Fibroblast of lung (primary cell): Measurements from ENCODE around the gene UBL7. TPM values are rescaled to one million over a fixed set of nuclear protein-coding genes. Genes with fewer than 3 reads are reported as not detected.

Experiments used
- DNase-seq, 2 donors: peaks; one replicate each; pipeline versions ENCODE4 v3.0.0 to v3.0.0-alpha.2; 2010; ENCODE audit warnings: low read depth in 2 of 2
- H2AFZ ChIP-seq: 2 replicates; pipeline ENCODE4 v1.5.1; 2012; ENCODE audit warnings: low read length, control low read depth, inconsistent platforms
- H3K27ac ChIP-seq: 2 replicates; pipeline ENCODE4 v1.5.1; 2011; ENCODE audit warnings: low read length, control low read depth; ENCODE audit not compliant: insufficient read depth
- H3K27me3 ChIP-seq: 2 replicates; pipeline ENCODE4 v1.5.1; 2011; ENCODE audit warnings: mild to moderate bottlenecking, low read length; ENCODE audit not compliant: control insufficient read depth, insufficient read depth
- H3K36me3 ChIP-seq: 2 replicates; pipeline ENCODE4 v1.5.1; 2011; ENCODE audit warnings: low read length; ENCODE audit not compliant: control insufficient read depth, insufficient read depth
- H3K4me1 ChIP-seq: 2 replicates; pipeline ENCODE4 v1.5.1; 2011; ENCODE audit warnings: low read length; ENCODE audit not compliant: control insufficient read depth, insufficient read depth; ENCODE audit errors: extremely low read depth
- H3K4me2 ChIP-seq: 2 replicates; pipeline ENCODE4 v1.5.1; 2011; ENCODE audit warnings: low read length, control low read depth; ENCODE audit not compliant: insufficient read depth; ENCODE audit errors: extremely low read depth
- H3K4me3 ChIP-seq, 4 experiments: fragments of 200-600 bp in 1 of 4; sonication (generic) in 1 of 4; replicated peaks in 1 of 4; 2 replicates each; pipeline ENCODE4 v1.5.1; 2011 to 2016; ENCODE audit warnings: low read length in 4 of 4, low read depth in 3 of 4, mild to moderate bottlenecking in 3 of 4, control low read depth in 2 of 4, inconsistent platforms in 1 of 4, mixed read lengths in 1 of 4; ENCODE audit not compliant: insufficient read depth in 1 of 4; ENCODE audit errors: control extremely low read depth in 1 of 4
- H3K79me2 ChIP-seq: 2 replicates; pipeline ENCODE4 v1.5.1; 2012; ENCODE audit warnings: mild to moderate bottlenecking, low read length, inconsistent platforms; ENCODE audit not compliant: control insufficient read depth, insufficient read depth
- H3K9ac ChIP-seq: 2 replicates; pipeline ENCODE4 v1.5.1; 2011; ENCODE audit warnings: mild to moderate bottlenecking, low read length, control low read depth; ENCODE audit not compliant: insufficient read depth
- H3K9me3 ChIP-seq: 2 replicates; pipeline ENCODE4 v1.5.1; 2012; ENCODE audit warnings: low read depth, low read length; ENCODE audit not compliant: control insufficient read depth, insufficient read depth
- H4K20me1 ChIP-seq: 2 replicates; pipeline ENCODE4 v1.5.1; 2011; ENCODE audit warnings: low read length; ENCODE audit not compliant: control insufficient read depth, insufficient read depth; ENCODE audit errors: extremely low read depth
- CTCF ChIP-seq, 2 donors: IDR thresholded peaks in 1 of 2; conservative IDR thresholded peaks in 1 of 2; 1 replicate in 1 of 2; 2 replicates in 1 of 2; pipeline ENCODE4 v1.5.1; 2011 to 2012; ENCODE audit warnings: low read length in 2 of 2, control low read depth in 1 of 2, inconsistent platforms in 1 of 2, low read depth in 1 of 2, mild to moderate bottlenecking in 1 of 2
- EZH2 ChIP-seq: IDR thresholded peaks from 2 replicates; pipeline ENCODE4 v1.5.1; 2012; ENCODE audit warnings: low read length, control low read depth, mild to moderate bottlenecking; ENCODE audit errors: missing control alignments
- polyA plus RNA-seq, 2 donors: library from polyadenylated mRNA; depleted of rRNA in 1 of 2; stranded (reverse) in 1 of 2; unstranded in 1 of 2; fragments of >200 nt; gene quantifications; 2 replicates each; pipeline ENCODE4 v1.2.1, GENCODE V29; 2011 to 2012; ENCODE audit warnings: missing spikeins in 1 of 2
- total RNA-seq: library from RNA; depleted of rRNA; stranded (reverse); fragments of >200 nt; gene quantifications from 2 replicates; pipeline ENCODE4 v1.2.1, GENCODE V29; 2014

Gene UBL7
- total and polyA plus RNA-seq, 2 donors (not counting 1 experiment from before 2014, with no cell fraction given), result 31.9 to 36.8 TPM

GRCh38 chr15:74426404-74427281, 34.3 kb downstream of the UBL7 start:
- Histone ChIP-seq H3K36me3 (no peaks in the 10 kb centered on the region), H2AFZ (no peak overlapping the region), H3K4me3 (no peak overlapping the region), H3K9me3 (no peaks in the 10 kb centered on the region), H3K9ac (no peak overlapping the region), H3K27ac (no peak overlapping the region), H3K79me2 (peaks cover 88% of the 10 kb centered on the region), H3K27me3 (no peaks in the 10 kb centered on the region), H4K20me1 (no peaks in the 10 kb centered on the region), H3K4me1 (peaks cover 29% of the 10 kb centered on the region), H3K4me2 (no peak overlapping the region)
- DNase-seq, result no peak
- no peak for TF ChIP-seq CTCF (conservative IDR thresholded peaks at IDR 0.05 in 1 of 2, IDR thresholded peaks at IDR 0.05 in 1 of 2; ENCODE audit: low read depth in 1 of 2, low read length in 2 of 2)

- no peak for TF ChIP-seq EZH2
- no peak for TF ChIP-seq CTCF (conservative IDR thresholded peaks at IDR 0.05 in 1 of 2, IDR thresholded peaks at IDR 0.05 in 1 of 2; ENCODE audit: low read depth in 1 of 2, low read length in 2 of 2)
- no peak for DNase-seq
- Histone ChIP-seq H3K9ac (no peak overlapping the region), H3K4me2 (no peak overlapping the region), H3K27ac (no peak overlapping the region), H3K36me3 (no peaks in the 10 kb centered on the region), H3K4me3 (no peak overlapping the region), H3K79me2 (peaks cover 88% of the 10 kb centered on the region), H3K4me1 (peaks cover 26% of the 10 kb centered on the region), H2AFZ (no peak overlapping the region), H3K27me3 (no peaks in the 10 kb centered on the region), H4K20me1 (no peaks in the 10 kb centered on the region), H3K9me3 (no peaks in the 10 kb centered on the region)
Observed at GRCh38 chr15:74425630-74426029, 35.3 kb downstream of the UBL7 start.

- TF ChIP-seq EZH2 (no peak), CTCF (conservative IDR thresholded peaks at IDR 0.05 in 1 of 2, IDR thresholded peaks at IDR 0.05 in 1 of 2; ENCODE audit: low read depth in 1 of 2, low read length in 2 of 2) (no peak)
- no peaks in the 10 kb centered on the region for H3K9me3 ChIP-seq
- no peak overlapping the region for H3K9ac ChIP-seq
- H3K4me2 ChIP-seq, result no peak overlapping the region
- no peaks in the 10 kb centered on the region for H3K27me3 ChIP-seq
- no peak overlapping the region for H2AFZ ChIP-seq
- H3K27ac ChIP-seq, result no peak overlapping the region
- H3K4me3 ChIP-seq, result no peak overlapping the region
- peaks cover 88% of the 10 kb centered on the region for H3K79me2 ChIP-seq
- peaks cover 30% of the 10 kb centered on the region for H3K4me1 ChIP-seq
- no peaks in the 10 kb centered on the region for H3K36me3 ChIP-seq
- no peaks in the 10 kb centered on the region for H4K20me1 ChIP-seq
- no peak for DNase-seq
Observed at GRCh38 chr15:74424901-74425528, 35.9 kb downstream of the UBL7 start.
